Rectal smooth muscle tissue (tissue), 1 donor: ENCODE results near the gene POU2F3.

Experiments
- H3K27ac ChIP-seq: one replicate; pipeline ENCODE4 v1.7.0; 2013; ENCODE audit warnings: low read depth, low read length, inconsistent platforms
- H3K27me3 ChIP-seq: one replicate; pipeline ENCODE4 v1.7.0; 2013; ENCODE audit warnings: low read length; ENCODE audit not compliant: control insufficient read depth, insufficient read depth
- H3K36me3 ChIP-seq: one replicate; pipeline ENCODE4 v1.7.0; 2013; ENCODE audit warnings: low read length; ENCODE audit not compliant: control insufficient read depth, insufficient read depth
- H3K4me1 ChIP-seq: one replicate; pipeline ENCODE4 v1.7.0; 2013; ENCODE audit warnings: low read length; ENCODE audit not compliant: control insufficient read depth, insufficient read depth
- H3K4me3 ChIP-seq: one replicate; pipeline ENCODE4 v1.7.0; 2013; ENCODE audit warnings: low read length
- H3K9ac ChIP-seq: one replicate; pipeline ENCODE4 v1.7.0; 2013; ENCODE audit warnings: low read length

Gene POU2F3

GRCh38 chr11:120239713-120240640 is at the start of gene POU2F3:
TSS of gene POU2F3 (plus strand) at chr11:120240140. CDS start at chr11:120240344, 204 bp downstream.
- Histone ChIP-seq H3K4me3 (no peak within 1 kb of the TSS), H3K4me1 (no peaks in the 10 kb centered on the region), H3K36me3 (no peaks in the 10 kb centered on the region), H3K9ac (no peak within 1 kb of the TSS), H3K27me3 (peaks cover 14% of the 10 kb centered on the region), H3K27ac (no peak within 1 kb of the TSS)

GRCh38 chr11:120191058-120191457 is 48.9 kb upstream of the POU2F3 start:
- no peak overlapping the region for H3K27ac ChIP-seq
- no peak overlapping the region for H3K9ac ChIP-seq
- H3K27me3 ChIP-seq = no peaks in the 10 kb centered on the region
- no peak overlapping the region for H3K4me3 ChIP-seq
- no peaks in the 10 kb centered on the region for H3K36me3 ChIP-seq
- H3K4me1 ChIP-seq = no peaks in the 10 kb centered on the region

- no peak overlapping the region for H3K4me3 ChIP-seq
- no peaks in the 10 kb centered on the region for H3K4me1 ChIP-seq
- no peak overlapping the region for H3K9ac ChIP-seq
- H3K36me3 ChIP-seq = no peaks in the 10 kb centered on the region
- no peaks in the 10 kb centered on the region for H3K27me3 ChIP-seq
- H3K27ac ChIP-seq = no peak overlapping the region
Measured at GRCh38 chr11:120192831-120193625, 46.9 kb upstream of the POU2F3 start.

- Histone ChIP-seq H3K36me3 (no peaks in the 10 kb centered on the region), H3K4me1 (no peaks in the 10 kb centered on the region), H3K9ac (no peak overlapping the region)
Measured at GRCh38 chr11:120194166-120194565, 45.8 kb upstream of the POU2F3 start.

GRCh38 chr11:120195601-120196320 is 44.2 kb upstream of the POU2F3 start:
- Histone ChIP-seq H3K36me3 (no peaks in the 10 kb centered on the region), H3K4me1 (no peaks in the 10 kb centered on the region), H3K27me3 (no peaks in the 10 kb centered on the region), H3K9ac (no peak overlapping the region), H3K4me3 (no peak overlapping the region), H3K27ac (no peak overlapping the region)

More at GRCh38 chr11:120194166-120194565, 45.8 kb upstream of the POU2F3 start:
- H3K27ac ChIP-seq = no peak overlapping the region
- no peak overlapping the region for H3K4me3 ChIP-seq
- no peaks in the 10 kb centered on the region for H3K27me3 ChIP-seq

- H3K4me3 ChIP-seq = no peak overlapping the region
- H3K27ac ChIP-seq = no peak overlapping the region
- H3K36me3 ChIP-seq = no peaks in the 10 kb centered on the region
- no peaks in the 10 kb centered on the region for H3K27me3 ChIP-seq
- H3K4me1 ChIP-seq = no peaks in the 10 kb centered on the region
- no peak overlapping the region for H3K9ac ChIP-seq
Measured at GRCh38 chr11:120196826-120197225, 43.1 kb upstream of the POU2F3 start.

- no peak overlapping the region for H3K4me3 ChIP-seq
- no peaks in the 10 kb centered on the region for H3K27me3 ChIP-seq
- H3K9ac ChIP-seq = no peak overlapping the region
- H3K4me1 ChIP-seq = no peaks in the 10 kb centered on the region
- H3K27ac ChIP-seq = no peak overlapping the region
- H3K36me3 ChIP-seq = no peaks in the 10 kb centered on the region
Measured at GRCh38 chr11:120197251-120197891, 42.6 kb upstream of the POU2F3 start.

GRCh38 chr11:120197977-120198376 is 42.0 kb upstream of the POU2F3 start:
- no peak overlapping the region for H3K27ac ChIP-seq
- no peaks in the 10 kb centered on the region for H3K36me3 ChIP-seq
- H3K4me3 ChIP-seq = no peak overlapping the region
- H3K4me1 ChIP-seq = no peaks in the 10 kb centered on the region
- no peaks in the 10 kb centered on the region for H3K27me3 ChIP-seq
- H3K9ac ChIP-seq = no peak overlapping the region

- H3K27ac ChIP-seq = no peak overlapping the region
Measured at GRCh38 chr11:120198403-120198786, 41.5 kb upstream of the POU2F3 start.

GRCh38 chr11:120198787-120199469 is 41.0 kb upstream of the POU2F3 start:
- H3K9ac ChIP-seq = no peak overlapping the region
- no peaks in the 10 kb centered on the region for H3K36me3 ChIP-seq
- H3K27ac ChIP-seq = no peak overlapping the region
- no peaks in the 10 kb centered on the region for H3K27me3 ChIP-seq
- H3K4me3 ChIP-seq = no peak overlapping the region
- no peaks in the 10 kb centered on the region for H3K4me1 ChIP-seq

More at GRCh38 chr11:120198403-120198786, 41.5 kb upstream of the POU2F3 start:
- Histone ChIP-seq H3K4me1 (no peaks in the 10 kb centered on the region), H3K4me3 (no peak overlapping the region), H3K36me3 (no peaks in the 10 kb centered on the region), H3K9ac (no peak overlapping the region), H3K27me3 (no peaks in the 10 kb centered on the region)

- no peaks in the 10 kb centered on the region for H3K36me3 ChIP-seq
- no peak overlapping the region for H3K9ac ChIP-seq
- H3K4me1 ChIP-seq = no peaks in the 10 kb centered on the region
- no peak overlapping the region for H3K27ac ChIP-seq
- H3K4me3 ChIP-seq = no peak overlapping the region
- H3K27me3 ChIP-seq = no peaks in the 10 kb centered on the region
Measured at GRCh38 chr11:120199613-120200012, 40.3 kb upstream of the POU2F3 start.
